CD4-positive, alpha-beta T cell treated with Interleukin-17A for 1 hour (primary cell): Measurements from ENCODE around the gene GRID2.
"Not testable (repeated sequence)": the region's sequence is repeated elsewhere in the genome, so short reads cannot be mapped to it uniquely, and the experiment has no call there.

Experiments used
- DNase-seq: peaks from one replicate; pipeline ENCODE4 v3.0.0-alpha.2; 2020

Gene GRID2

GRCh38 chr4:92303621-92304027 lies at the start of gene GRID2:
GRID2 (plus strand) TSS chr4:92303966.
- no peak for DNase-seq

- no peak for DNase-seq
Observed at GRCh38 chr4:92253986-92254671, 49.6 kb upstream of the GRID2 start.

GRCh38 chr4:92254767-92255442 lies 48.9 kb upstream of the GRID2 start:
- DNase-seq = no peak

- DNase-seq = no peak
Observed at GRCh38 chr4:92255920-92256244, 47.9 kb upstream of the GRID2 start.

GRCh38 chr4:92257931-92258857 lies 45.6 kb upstream of the GRID2 start:
- DNase-seq = no peak

- no peak for DNase-seq
Observed at GRCh38 chr4:92261256-92261655, 42.5 kb upstream of the GRID2 start.

- no peak for DNase-seq
Observed at GRCh38 chr4:92262371-92262770, 41.4 kb upstream of the GRID2 start.

GRCh38 chr4:92263010-92263409 lies 40.8 kb upstream of the GRID2 start:
- DNase-seq = no peak

GRCh38 chr4:92263575-92263974 lies 40.2 kb upstream of the GRID2 start:
- DNase-seq = no peak

- DNase-seq = no peak
Observed at GRCh38 chr4:92264163-92264562, 39.6 kb upstream of the GRID2 start.

- DNase-seq = no peak
Observed at GRCh38 chr4:92265021-92265420, 38.7 kb upstream of the GRID2 start.

- DNase-seq = no peak
Observed at GRCh38 chr4:92265798-92266197, 38.0 kb upstream of the GRID2 start.

GRCh38 chr4:92266521-92266920 lies 37.2 kb upstream of the GRID2 start:
- DNase-seq = no peak

GRCh38 chr4:92268642-92269041 lies 35.1 kb upstream of the GRID2 start:
- DNase-seq = no peak

- no peak for DNase-seq
Observed at GRCh38 chr4:92270908-92271307, 32.9 kb upstream of the GRID2 start.

- not testable (repeated sequence) for DNase-seq
Observed at GRCh38 chr4:92271551-92271950, 32.2 kb upstream of the GRID2 start.

GRCh38 chr4:92277057-92277881 lies 26.5 kb upstream of the GRID2 start:
- DNase-seq = not testable (repeated sequence)

- no peak for DNase-seq
Observed at GRCh38 chr4:92279296-92279695, 24.5 kb upstream of the GRID2 start.

GRCh38 chr4:92299152-92299551 lies 4.6 kb upstream of the GRID2 start:
- DNase-seq = no peak

GRCh38 chr4:92304121-92304520 lies 355 bp downstream of the GRID2 start:
- DNase-seq = no peak

- no peak for DNase-seq
Observed at GRCh38 chr4:92304606-92305005, 840 bp downstream of the GRID2 start.

GRCh38 chr4:92305148-92305877 lies 1.5 kb downstream of the GRID2 start:
- DNase-seq = no peak
